OCI-LY3 (cell line): Measurements from ENCODE around the gene TRIO.

ENCODE experiments used
- CTCF ChIP-seq: fragments of 200-600, 300-600 bp; sonication (generic); IDR thresholded peaks from 2 replicates; pipeline ENCODE4 v1.5.1; 2014; ENCODE audit warnings: antibody characterized with exemption, low read length, low read depth
- EZH2phosphoT487 ChIP-seq: fragments of 200-600 bp; shearing (Covaris generic); IDR thresholded peaks from 2 replicates; pipeline ENCODE4 v1.6.1; 2018; ENCODE audit warnings: antibody characterized with exemption, mixed run types, low read depth

GRCh38 chr5:14263113-14263512 lies 120.0 kb downstream of the TRIO start:
- TF ChIP-seq CTCF (no peak), EZH2phosphoT487 (no peak)
